Stimulated activated CD8-positive, alpha-beta memory T cell treated with anti-CD3 and anti-CD28 coated beads, Interleukin-15, amount 100 ng/mL, for 4 hours (primary cell): ENCODE results near the gene DCANP1.

Experiments
- DNase-seq, 2 donors: peaks; one replicate each; pipeline ENCODE4 v3.0.0-alpha.2; 2020; ENCODE audit warnings: low read depth in 2 of 2

Gene DCANP1

DNA sequence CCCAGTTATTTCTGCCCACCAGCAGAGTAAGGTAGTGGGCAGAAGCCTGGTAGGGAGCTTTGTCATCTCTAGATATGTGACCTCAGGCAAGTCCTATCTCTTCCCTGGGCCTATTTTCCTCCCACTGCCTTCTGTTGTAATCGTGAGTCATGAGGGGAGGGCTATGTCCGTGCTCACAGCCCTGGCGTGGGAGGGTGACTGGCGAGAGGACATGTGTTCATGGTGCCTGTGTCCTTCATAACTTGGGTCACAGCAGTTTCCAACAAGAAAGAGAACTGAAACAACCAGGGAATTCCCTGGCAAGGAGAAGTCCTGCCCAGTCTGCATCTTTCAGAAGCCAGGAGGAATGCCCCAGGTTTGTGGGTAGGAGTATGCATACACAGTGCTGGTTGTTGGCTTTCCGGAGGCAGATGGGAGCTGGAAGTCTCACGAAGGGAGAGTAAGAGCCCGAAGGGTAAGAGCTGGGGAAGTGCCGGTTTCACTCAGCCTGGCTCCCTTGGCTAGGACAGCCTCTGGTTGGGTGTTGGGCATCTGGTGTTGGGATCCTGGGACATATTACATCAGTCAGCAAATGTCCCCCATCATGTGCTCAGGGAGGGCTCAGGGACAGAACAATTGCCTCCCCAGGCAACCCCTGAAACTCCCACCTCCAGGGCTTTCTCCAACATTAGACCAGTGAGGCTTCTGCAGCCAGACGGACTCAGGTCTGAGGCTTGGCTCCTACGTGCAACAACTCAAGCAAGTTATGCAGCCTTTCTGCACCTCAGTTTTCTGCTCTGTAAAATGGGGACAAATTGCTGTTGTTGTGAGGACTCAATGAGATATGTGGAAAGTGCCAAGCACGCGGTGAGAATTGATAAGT lies 9.3 kb upstream of the DCANP1 start:
- DNase-seq, result no peak

- DNase-seq, result no peak
Measured at GRCh38 chr5:135455876-135456237, 8.7 kb upstream of the DCANP1 start.

GRCh38 chr5:135454946-135455345 lies 7.8 kb upstream of the DCANP1 start:
- DNase-seq, result no peak

GRCh38 chr5:135453613-135454012 lies 6.5 kb upstream of the DCANP1 start:
- no peak for DNase-seq

GRCh38 chr5:135452321-135453030 lies 5.3 kb upstream of the DCANP1 start, which contains the start of gene TIFAB:
TIFAB (minus strand) TSS chr5:135452351; CDS start chr5:135449939, 2,412 bp downstream.
- no peak for DNase-seq

- DNase-seq, result no peak
Measured at GRCh38 chr5:135451581-135452320, 4.6 kb upstream of the DCANP1 start.

- no peak for DNase-seq
Measured at GRCh38 chr5:135450952-135451351, 3.8 kb upstream of the DCANP1 start.

- DNase-seq, result no peak
Measured at GRCh38 chr5:135450336-135450735, 3.2 kb upstream of the DCANP1 start.

DNA sequence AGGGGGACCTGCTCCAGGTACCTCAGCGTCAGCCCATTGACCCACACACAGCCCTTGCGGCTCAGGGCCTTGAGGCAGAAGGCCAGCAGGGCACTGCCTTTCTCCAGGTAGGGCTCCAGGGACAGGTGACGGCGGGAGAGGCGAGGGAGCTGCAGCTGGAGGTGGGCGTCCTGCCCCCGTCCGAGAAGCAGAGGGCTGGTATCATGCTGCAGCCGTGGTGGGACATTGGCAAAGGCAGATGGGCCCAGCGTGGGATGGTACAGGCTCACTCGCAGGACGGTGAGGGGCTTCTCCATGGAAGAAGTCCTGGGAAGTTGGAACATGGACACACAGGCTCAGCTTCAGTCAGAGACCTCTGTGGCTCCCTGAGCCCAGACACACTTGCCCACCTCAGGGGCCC lies 2.5 kb upstream of the DCANP1 start:
- no peak for DNase-seq

- no peak for DNase-seq
Measured at GRCh38 chr5:135448791-135449507, 1.8 kb upstream of the DCANP1 start.

DNA sequence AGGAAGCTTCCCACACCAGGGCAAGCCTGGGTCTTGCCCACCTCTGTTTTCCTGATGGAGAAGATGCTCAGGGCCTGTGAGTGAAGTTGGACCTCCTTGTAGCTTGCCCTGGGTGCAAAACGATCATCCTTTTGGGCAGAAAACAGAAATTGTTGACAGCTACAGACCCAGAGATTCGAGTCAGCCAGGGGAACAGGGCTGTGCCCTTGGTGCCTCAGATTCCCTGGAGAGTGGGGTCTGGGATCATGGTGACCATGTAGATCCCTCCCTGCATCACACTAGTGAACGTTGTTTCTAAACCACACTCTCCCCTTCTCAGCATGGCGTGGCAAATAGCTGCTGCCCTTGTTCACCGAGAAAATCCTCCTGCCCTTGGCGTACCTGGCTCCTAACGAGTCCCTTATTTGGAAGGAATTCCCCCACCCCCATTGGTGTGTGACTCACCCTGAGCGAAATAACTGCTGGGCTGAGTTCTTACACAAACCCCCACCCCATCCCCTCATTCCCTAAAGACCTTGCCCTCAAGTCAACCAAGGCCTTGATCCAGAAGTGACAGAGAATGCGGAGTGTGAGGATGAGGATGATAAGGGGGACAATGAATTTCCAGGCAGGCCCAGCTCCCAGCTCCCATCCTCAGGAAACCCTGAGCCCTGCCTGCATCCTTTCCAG lies 1.1 kb upstream of the DCANP1 start:
- no peak for DNase-seq

DNA sequence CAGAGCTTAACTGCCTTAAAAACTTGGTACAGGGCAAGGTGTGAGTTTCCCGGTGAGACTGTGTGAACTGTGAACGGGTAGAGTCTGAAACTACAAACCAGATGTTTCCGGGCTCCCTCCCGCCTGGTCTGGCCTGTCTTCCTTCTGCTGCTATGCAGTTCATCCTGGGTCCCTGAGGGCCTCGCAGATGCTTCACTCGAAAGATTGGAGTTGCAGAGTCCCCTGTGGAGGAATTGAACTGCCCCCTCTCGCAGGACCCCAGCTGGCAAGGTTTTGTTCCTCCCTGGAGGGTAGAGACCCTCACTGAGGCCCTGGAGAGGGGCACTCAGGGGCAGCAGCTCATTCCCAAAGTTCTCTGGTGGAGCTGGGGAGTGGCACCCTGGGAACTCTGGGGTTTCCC lies 533 bp downstream of the DCANP1 start:
- DNase-seq, result no peak

GRCh38 chr5:135446206-135446605 lies 942 bp downstream of the DCANP1 start:
- no peak for DNase-seq

DNA sequence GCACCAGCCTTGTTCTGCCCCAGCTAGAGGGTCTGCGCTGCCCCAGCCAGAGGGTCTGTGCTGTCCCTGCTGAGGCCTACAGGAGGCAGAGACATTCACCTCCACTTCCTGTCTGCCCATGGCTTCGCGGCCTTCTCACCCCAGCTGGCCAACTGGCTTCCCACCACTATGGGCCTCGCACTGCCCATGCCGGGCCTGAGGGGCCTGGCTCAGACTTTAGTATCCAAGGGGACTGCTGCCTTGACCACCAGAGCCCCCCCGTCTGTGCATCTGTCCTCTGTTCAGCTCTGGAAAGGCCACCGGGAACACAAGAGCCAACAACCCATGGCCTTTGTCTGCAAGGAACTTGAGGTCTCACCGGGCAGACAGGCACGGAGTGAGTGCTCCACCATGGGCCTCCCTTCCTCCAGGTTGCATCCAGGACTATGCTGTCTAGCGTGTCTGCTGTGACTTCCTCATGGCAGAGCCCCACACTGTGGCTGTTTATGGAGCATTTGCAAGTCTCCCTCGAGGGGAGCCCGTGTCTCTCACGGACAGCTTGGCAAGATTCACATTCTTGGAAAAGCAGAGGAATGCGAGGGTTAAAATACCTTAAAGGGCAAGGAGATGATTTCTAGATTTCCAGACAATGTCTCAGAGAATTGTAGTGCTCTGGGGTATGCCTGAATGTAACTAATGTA lies 1.7 kb downstream of the DCANP1 start:
- DNase-seq, result no peak

DNA sequence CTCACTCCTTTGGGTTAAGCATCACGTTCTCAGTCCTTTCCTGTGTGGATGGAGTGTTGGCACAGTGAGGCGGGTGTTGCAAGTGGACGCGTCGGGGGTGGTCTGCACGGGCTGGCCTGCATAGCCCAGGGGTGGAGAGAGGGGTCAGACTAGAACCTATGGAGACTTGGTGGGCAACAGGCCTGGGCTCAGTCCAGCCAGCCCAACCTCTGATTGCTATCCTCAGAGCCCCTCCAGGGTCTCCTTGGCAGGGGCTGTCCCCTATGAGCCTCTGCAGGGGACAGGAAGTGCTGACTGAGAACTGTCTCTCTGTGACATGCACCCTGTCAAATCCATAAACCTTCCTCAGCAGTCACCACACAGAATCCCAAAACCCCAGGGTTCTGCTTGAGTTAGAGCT lies 2.3 kb downstream of the DCANP1 start:
- DNase-seq, result no peak

DNA sequence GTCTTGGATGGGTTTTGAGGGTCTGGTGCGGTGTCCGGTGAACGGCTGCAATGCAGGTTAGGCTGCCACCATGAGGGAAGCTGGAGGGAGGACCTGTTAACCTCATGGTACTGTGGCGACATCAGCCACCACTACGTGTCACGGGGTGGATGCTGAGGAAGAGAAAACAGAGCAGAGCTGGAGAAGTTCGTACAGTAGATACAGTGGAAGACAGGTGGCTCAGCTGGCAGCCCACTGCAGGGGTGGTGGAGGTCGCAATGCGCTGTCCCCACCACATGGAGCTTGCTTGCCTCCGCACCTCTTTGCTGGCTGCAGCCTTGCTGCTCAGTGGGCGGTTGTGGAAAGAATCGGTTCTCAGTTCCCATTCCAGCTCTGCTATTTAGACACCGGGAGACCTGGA lies 2.8 kb downstream of the DCANP1 start:
- no peak for DNase-seq

DNA sequence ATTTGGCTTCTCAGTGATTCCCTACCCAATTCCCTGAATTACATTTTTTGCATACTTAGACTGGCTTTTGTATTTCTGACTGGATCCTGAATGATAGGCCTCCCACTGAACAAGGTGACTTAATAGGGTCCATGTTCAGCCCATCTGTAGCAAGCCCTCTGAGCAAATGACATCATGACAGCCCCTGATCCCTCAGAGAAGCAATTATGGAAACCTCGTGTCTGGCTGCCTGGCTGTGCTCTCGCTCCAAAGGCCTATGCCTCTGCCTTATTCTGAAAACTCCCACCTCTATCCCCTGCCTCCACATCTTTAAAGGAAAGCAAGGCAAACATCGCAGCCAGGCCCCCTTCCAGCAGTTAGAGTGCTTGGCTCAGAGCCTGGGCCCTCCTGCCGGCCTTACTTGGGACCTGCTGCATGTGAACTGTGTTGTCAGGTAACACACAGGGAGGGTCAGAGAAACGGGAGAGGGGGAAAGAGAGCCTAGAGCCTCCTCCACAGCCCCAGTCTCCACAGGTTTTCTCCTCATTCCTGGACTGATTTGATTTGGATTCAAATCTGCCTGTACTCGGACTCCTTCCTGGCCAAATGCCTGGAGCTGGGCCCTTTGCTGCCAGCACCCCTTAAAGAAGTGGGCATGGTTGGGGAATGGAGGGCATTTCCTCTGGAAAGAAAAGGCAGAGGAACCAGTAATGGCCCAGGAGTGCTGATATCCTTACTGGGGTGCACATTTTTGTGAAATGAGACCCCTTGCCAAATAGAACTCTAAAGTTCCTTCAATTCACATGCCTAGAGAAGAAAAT lies 3.8 kb downstream of the DCANP1 start:
- DNase-seq, result no peak

DNA sequence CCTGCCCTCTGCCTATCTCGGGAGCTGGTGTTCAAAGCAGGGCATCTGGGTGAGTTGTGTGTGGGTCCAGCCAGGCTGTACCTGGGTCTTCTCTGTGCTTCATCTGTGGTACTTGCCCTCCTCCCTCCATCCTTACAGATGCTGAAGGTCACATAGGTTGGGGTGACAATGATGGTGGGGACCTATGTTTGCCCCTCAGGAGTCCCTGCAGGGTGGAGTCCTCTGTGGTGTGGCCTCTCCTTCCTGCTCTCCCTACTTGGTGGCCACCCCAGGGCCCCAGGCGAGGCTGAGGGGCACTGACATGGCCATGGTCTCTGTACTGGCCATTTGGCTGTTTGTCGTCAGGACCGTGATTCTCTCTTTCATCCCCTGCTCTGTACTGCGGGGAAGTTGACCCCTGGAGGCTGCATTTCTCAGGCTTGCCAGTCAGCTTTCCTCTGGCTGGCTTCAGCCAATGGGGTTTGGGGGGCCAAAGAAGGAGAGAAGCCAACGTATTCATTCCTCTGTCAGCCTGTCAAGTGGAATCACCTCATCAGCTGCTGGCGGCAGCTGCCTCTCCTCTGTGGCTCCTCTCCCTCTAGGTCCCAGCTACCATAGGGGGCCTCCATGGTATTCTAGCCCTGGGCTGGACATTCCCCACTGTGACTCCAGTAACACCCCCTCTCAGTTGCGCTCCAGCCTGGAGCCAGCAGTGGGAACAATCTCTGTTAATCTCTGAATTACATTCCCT lies 4.6 kb downstream of the DCANP1 start:
- DNase-seq, result no peak

DNA sequence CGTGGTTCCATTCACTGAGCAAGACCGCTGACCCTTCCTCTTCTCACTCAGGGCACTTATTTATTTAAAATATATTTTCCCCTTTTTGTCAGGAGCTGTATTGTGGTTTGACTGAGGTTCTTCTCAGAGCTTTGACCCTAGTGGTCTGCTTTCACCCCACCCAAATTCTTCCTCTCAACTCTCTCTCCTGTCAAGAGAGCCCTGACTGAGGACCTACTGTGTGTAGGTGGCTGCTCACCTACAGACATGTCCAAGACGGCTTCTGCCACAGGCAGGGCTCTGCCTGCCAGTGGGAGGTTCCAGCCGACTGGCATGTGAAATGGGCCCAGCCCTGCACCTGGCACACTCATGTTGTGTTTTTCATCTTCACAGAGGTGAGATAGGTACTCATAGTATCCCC lies 5.2 kb downstream of the DCANP1 start:
- DNase-seq, result no peak
